ENCODE data around the gene ITGA1. TPM values are rescaled to one million over a fixed set of nuclear protein-coding genes. Genes with fewer than 3 reads are reported as not detected.

The ITGA1 gene
- total and polyA plus RNA-seq, 2 of the 8 experiments (the other 6 are each of a cell fraction or from before 2014, with no cell fraction given) = 2.3 to 9.0 TPM

- no peak for TF ChIP-seq CHD2 (IDR thresholded peaks at IDR 0.05; ENCODE audit: low read length)
- TF ChIP-seq CTCF (IDR thresholded peaks at IDR 0.05; ENCODE audit: control extremely low read depth in 1 of 3, insufficient read depth in 1 of 3, low read depth in 1 of 3, low read length in 3 of 3) = no peak
- no peak for TF ChIP-seq GTF2F1 (IDR thresholded peaks at IDR 0.05; ENCODE audit: borderline replicate concordance, low read depth, low read length)
- no peak for TF ChIP-seq KDM1A (IDR thresholded peaks at IDR 0.05; ENCODE audit: borderline replicate concordance, low read length)
- TF ChIP-seq TBP (IDR thresholded peaks at IDR 0.05; ENCODE audit: low read depth, low read length) = no peak
- TF ChIP-seq SUZ12 (IDR thresholded peaks at IDR 0.05; ENCODE audit: low read length) = no peak
- TF ChIP-seq E2F6 (IDR thresholded peaks at IDR 0.05) = no peak
- TF ChIP-seq SAP30 (IDR thresholded peaks at IDR 0.05; ENCODE audit: insufficient read depth, insufficient replicate concordance, low read length) = no peak
- TF ChIP-seq SP2 (IDR thresholded peaks at IDR 0.05; ENCODE audit: low read length) = no peak
- no peak for TF ChIP-seq POU5F1 (IDR thresholded peaks at IDR 0.05; ENCODE audit: low read depth, low read length)
- TF ChIP-seq ATF3 (IDR thresholded peaks at IDR 0.05; ENCODE audit: insufficient read depth, low read depth, low read length) = no peak
- H4K91ac ChIP-seq (replicated peaks; ENCODE audit: insufficient read length, low read length) = no peak overlapping the region
- H3K27ac ChIP-seq (ENCODE audit: low read depth, low read length) = no peak overlapping the region
- H3K18ac ChIP-seq (ENCODE audit: extremely low read depth, low read length) = no peak overlapping the region
- H3K4me1 ChIP-seq (replicated peaks in 1 of 4; ENCODE audit: control insufficient read depth in 3 of 4, insufficient read depth in 4 of 4, low read length in 3 of 4) = no peaks in the 10 kb centered on the region
- H3K14ac ChIP-seq (ENCODE audit: insufficient read length) = no peak overlapping the region
- no peak overlapping the region for H2BK12ac ChIP-seq (ENCODE audit: low read depth, low read length)
- no peaks in the 10 kb centered on the region for H4K20me1 ChIP-seq (replicated peaks in 1 of 2; ENCODE audit: control insufficient read depth in 1 of 2, insufficient read depth in 2 of 2, low read length in 2 of 2)
- POLR2A ChIA-PET (ENCODE audit: partially characterized antibody) = no interaction called here
- no peak overlapping the region for H3K4ac ChIP-seq (replicated peaks; ENCODE audit: insufficient read length, low read depth, low read length)
- H3K79me1 ChIP-seq (ENCODE audit: low read depth, low read length) = no peaks in the 10 kb centered on the region
- CTCF ChIA-PET (ENCODE audit: partially characterized antibody) = no interaction called here
- H3K9ac ChIP-seq (replicated peaks in 1 of 4; ENCODE audit: extremely low read depth in 1 of 4, low read depth in 3 of 4, low read length in 3 of 4) = no peak overlapping the region
- no peaks in the 10 kb centered on the region; a peak in 1 of 4 replicates for H3K9me3 ChIP-seq (ENCODE audit: insufficient read depth in 2 of 2, low read depth in 1 of 2, low read length in 1 of 2)
- no peak for FAIRE-seq
- H3K27me3 ChIP-seq (replicated peaks in 1 of 4; ENCODE audit: control insufficient read depth in 3 of 4, extremely low read depth in 1 of 4, insufficient read depth in 3 of 4, low read length in 3 of 4) = no peaks in the 10 kb centered on the region
- H3K4me2 ChIP-seq (ENCODE audit: insufficient read depth in 1 of 2, low read depth in 2 of 2, low read length in 2 of 2) = no peak overlapping the region
- no peaks in the 10 kb centered on the region for H3K23me2 ChIP-seq (ENCODE audit: low read depth, low read length)
- 100% methylated on average over 2 of the region's 2 CpGs; no CpG with 5 or more reads in 1 of the 2 experiments for whole genome bisulfite sequencing, 2 experiments (ENCODE audit: extremely low coverage in 1 of 2, insufficient coverage in 1 of 2, insufficient read length in 1 of 2, insufficient replicate concordance in 2 of 2, low coverage in 1 of 2, low lambda C conversion rate in 2 of 2, missing lambda C conversion rate in 1 of 2)
- H2BK120ac ChIP-seq (replicated peaks; ENCODE audit: low read depth, low read length) = no peak overlapping the region
- H3K56ac ChIP-seq (replicated peaks; ENCODE audit: insufficient read length, low read depth, low read length) = no peak overlapping the region
- H4K8ac ChIP-seq (ENCODE audit: extremely low read depth, insufficient read depth, low read length) = no peak overlapping the region
- H3K4me3 ChIP-seq (ENCODE audit: extremely low read depth in 1 of 4, insufficient read depth in 2 of 4, low read depth in 3 of 4, low read length in 4 of 4) = no peak overlapping the region
- H3K23ac ChIP-seq (ENCODE audit: insufficient read length) = no peak overlapping the region
- H2BK20ac ChIP-seq (ENCODE audit: low read length) = no peak overlapping the region
- no peaks in the 10 kb centered on the region for H3K79me2 ChIP-seq (ENCODE audit: control insufficient read depth in 1 of 2, insufficient read depth in 2 of 2, low read length in 2 of 2)
- H2BK5ac ChIP-seq (ENCODE audit: low read depth, low read length) = no peak overlapping the region
- no peak overlapping the region for H2BK15ac ChIP-seq (ENCODE audit: low read length)
- DNase-seq (ENCODE audit: low read depth in 1 of 2, low spot score in 2 of 2) = no peak
- no peak overlapping the region for H2AK5ac ChIP-seq (ENCODE audit: low read depth, low read length)
- no peaks in the 10 kb centered on the region for H3K36me3 ChIP-seq (ENCODE audit: control insufficient read depth in 2 of 4, insufficient read depth in 4 of 4, low read length in 3 of 4)
- H4K5ac ChIP-seq (ENCODE audit: insufficient read length, low read depth, low read length) = no peak overlapping the region
- H2AFZ ChIP-seq (ENCODE audit: low read length) = no peak overlapping the region
Observed at GRCh38 chr5:52825826-52826225, 38.1 kb downstream of the ITGA1 start.
